Activated CD8-positive, alpha-beta T cell treated with anti-CD3 and anti-CD28 coated beads for 36 hours (primary cell): ENCODE measurements around the gene PLD1. TPM values are rescaled to one million over a fixed set of nuclear protein-coding genes. Genes with fewer than 3 reads are reported as not detected.

Experiments
- ATAC-seq: fragments of 200-7000 bp; cut with Tn5 transposase; one replicate; pipeline ENCODE4 v1.10.0; 2021; ENCODE audit warnings: mild to moderate bottlenecking, moderate library complexity
- CTCF ChIA-PET: fragments of 350-600 bp; sonication (Branson Sonifier 250); formaldehyde crosslinking; loops from one replicate; lab custom pipeline; 2021; ENCODE audit warnings: antibody characterized with exemption; lab: Charles Lee
- POLR2A ChIA-PET: fragments of 350-600 bp; sonication (Branson Sonifier 250); formaldehyde crosslinking; loops from one replicate; lab custom pipeline; 2021; ENCODE audit warnings: antibody characterized with exemption; lab: Charles Lee
- DNase-seq: peaks from one replicate; pipeline ENCODE4 v3.0.0-alpha.2; 2020
- H3K27ac Mint-ChIP-seq: one replicate; pipeline ENCODE4 v1.8.0; 2021; ENCODE audit warnings: mild to moderate bottlenecking, mixed read lengths
- H3K27me3 Mint-ChIP-seq: one replicate; pipeline ENCODE4 v1.8.0; 2021; ENCODE audit warnings: mixed read lengths
- H3K36me3 Mint-ChIP-seq: one replicate; pipeline ENCODE4 v1.8.0; 2021; ENCODE audit warnings: low read depth, mixed read lengths
- H3K4me1 Mint-ChIP-seq: one replicate; pipeline ENCODE4 v1.8.0; 2021; ENCODE audit warnings: low read depth, mixed read lengths
- H3K4me3 Mint-ChIP-seq: one replicate; pipeline ENCODE4 v1.8.0; 2021; ENCODE audit warnings: mild to moderate bottlenecking, moderate library complexity, mixed read lengths
- H3K9me3 Mint-ChIP-seq: one replicate; pipeline ENCODE4 v1.8.0; 2021; ENCODE audit warnings: mixed read lengths
- intact Hi-C: fragments of 100-400 bp; cut with micrococcal nuclease; formaldehyde crosslinking; loops from one replicate; pipeline ENCODE4 v1.10.0; 2022
- total RNA-seq, 2 experiments: library from RNA; stranded (reverse); gene quantifications; one replicate each; pipeline ENCODE4 v1.2.3, GENCODE V29; 2021
- TF ChIP-seq, protein P1 (sequence below): fragments of 200-600 bp; IDR thresholded peaks from one replicate; pipeline ENCODE4 v1.8.0; 2022; ENCODE audit warnings: antibody characterized with exemption, mild to moderate bottlenecking

PLD1 gene
- total RNA-seq, 2 experiments from 2014 or later: 0.86 to 1.2 TPM

DNA sequence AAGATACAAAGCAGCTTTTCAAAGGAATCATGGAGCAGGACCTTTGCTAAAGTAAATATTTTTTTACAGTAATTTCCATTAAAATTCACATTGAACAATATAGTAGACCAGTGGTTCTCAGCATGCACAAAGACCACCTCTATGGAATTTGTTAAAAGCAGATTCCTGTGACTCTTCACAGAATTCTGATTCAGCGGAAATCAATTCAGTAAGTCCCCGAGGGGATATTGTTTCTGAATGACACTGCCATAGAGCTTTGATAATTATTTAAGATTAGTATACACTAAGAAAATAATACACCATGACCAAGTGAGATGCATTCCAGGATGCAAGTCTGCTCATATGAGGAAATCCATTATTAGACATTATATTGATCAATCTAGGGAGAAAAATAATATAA, 188.2 kb downstream of the PLD1 start:
- CTCF ChIA-PET: no interaction called here
- TF ChIP-seq, protein P1, sequence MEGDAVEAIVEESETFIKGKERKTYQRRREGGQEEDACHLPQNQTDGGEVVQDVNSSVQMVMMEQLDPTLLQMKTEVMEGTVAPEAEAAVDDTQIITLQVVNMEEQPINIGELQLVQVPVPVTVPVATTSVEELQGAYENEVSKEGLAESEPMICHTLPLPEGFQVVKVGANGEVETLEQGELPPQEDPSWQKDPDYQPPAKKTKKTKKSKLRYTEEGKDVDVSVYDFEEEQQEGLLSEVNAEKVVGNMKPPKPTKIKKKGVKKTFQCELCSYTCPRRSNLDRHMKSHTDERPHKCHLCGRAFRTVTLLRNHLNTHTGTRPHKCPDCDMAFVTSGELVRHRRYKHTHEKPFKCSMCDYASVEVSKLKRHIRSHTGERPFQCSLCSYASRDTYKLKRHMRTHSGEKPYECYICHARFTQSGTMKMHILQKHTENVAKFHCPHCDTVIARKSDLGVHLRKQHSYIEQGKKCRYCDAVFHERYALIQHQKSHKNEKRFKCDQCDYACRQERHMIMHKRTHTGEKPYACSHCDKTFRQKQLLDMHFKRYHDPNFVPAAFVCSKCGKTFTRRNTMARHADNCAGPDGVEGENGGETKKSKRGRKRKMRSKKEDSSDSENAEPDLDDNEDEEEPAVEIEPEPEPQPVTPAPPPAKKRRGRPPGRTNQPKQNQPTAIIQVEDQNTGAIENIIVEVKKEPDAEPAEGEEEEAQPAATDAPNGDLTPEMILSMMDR: no peak
- intact Hi-C loops: no loop called here
- H3K4me3 Mint-ChIP-seq: no peak overlapping the region
- H3K9me3 Mint-ChIP-seq: no peaks in the 10 kb centered on the region
- POLR2A ChIA-PET: no interaction called here
- H3K27me3 Mint-ChIP-seq: peaks cover 2% of the 10 kb centered on the region
- H3K36me3 Mint-ChIP-seq: no peaks in the 10 kb centered on the region
- no peak overlapping the region for H3K27ac Mint-ChIP-seq
- H3K4me1 Mint-ChIP-seq: no peaks in the 10 kb centered on the region
- DNase-seq (no peak), ATAC-seq (no peak)

GRCh38 chr3:171620825-171621434, 189.4 kb downstream of the PLD1 start:
- no peak for DNase-seq
- H3K4me3 Mint-ChIP-seq: no peak overlapping the region
- H3K27ac Mint-ChIP-seq: no peak overlapping the region
- POLR2A ChIA-PET: no interaction called here
- H3K27me3 Mint-ChIP-seq: peaks cover 7% of the 10 kb centered on the region
- ATAC-seq: no peak
- CTCF ChIA-PET: interaction anchor here (0.5 kb wide), 1 partner anchor 212 kb away, joined by 4 read pairs; no protein-coding TSS in a partner anchor
- H3K4me1 Mint-ChIP-seq: no peaks in the 10 kb centered on the region
- no peaks in the 10 kb centered on the region for H3K9me3 Mint-ChIP-seq
- intact Hi-C loops: no loop called here
- no peaks in the 10 kb centered on the region for H3K36me3 Mint-ChIP-seq
- TF ChIP-seq, protein P1: no peak

DNA sequence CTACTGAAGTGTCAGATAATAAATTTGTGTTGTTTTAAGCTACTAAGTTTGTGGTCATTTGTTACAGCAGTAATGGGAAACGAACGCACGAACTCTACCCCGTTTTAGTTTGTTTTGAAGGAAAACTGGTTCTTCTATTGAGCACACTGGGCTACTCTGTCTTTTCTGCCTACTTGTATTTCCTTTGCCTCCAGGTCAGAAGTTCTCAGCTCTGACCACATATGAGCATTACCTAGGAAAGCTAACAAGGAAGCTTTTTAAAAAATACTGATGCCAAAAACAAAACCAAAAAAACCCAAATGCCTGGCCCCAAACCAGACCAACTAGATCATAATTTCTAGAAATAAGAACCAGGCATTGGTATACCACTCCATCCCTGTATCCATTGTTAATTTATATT, 193.5 kb downstream of the PLD1 start:
- no peak overlapping the region for H3K27ac Mint-ChIP-seq
- CTCF ChIA-PET: interaction anchor here (0.8 to 1.4 kb wide), 3 partner anchors 20 to 726 kb away, joined by 3 read pairs; no protein-coding TSS in a partner anchor

DNA sequence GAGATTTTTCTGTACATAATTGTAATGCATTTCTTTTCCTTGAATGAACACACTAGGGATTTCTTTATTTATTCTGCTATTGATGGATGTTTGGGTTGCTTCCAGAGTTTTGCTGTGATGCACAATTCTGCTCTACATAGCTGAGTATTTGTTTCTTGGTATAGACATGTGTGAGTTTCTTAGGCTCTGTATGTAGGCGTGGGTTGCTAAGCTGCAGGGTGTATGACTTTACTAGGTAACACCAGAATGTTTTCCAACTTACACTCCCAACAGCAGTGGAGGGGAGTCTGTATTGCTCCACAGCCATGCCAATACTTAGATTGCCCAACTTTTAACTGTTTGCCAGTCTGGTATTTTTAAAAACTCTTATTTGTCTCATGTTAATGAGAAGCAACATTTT, 194.6 kb downstream of the PLD1 start:
- TF ChIP-seq, protein P1: no peak
- Mint-ChIP-seq H3K4me1 (no peaks in the 10 kb centered on the region), H3K36me3 (no peaks in the 10 kb centered on the region), H3K27ac (no peak overlapping the region), H3K4me3 (no peak overlapping the region), H3K27me3 (peaks cover 5% of the 10 kb centered on the region), H3K9me3 (no peaks in the 10 kb centered on the region)
- intact Hi-C loops: no loop called here
- ATAC-seq (no peak), DNase-seq (no peak)
- POLR2A ChIA-PET: no interaction called here
- CTCF ChIA-PET: interaction anchor here (4.6 kb wide), 1 partner anchor 157 kb away, joined by 23 read pairs; no protein-coding TSS in a partner anchor

More for the DNA sequence above, 193.5 kb downstream of the PLD1 start:
- Mint-ChIP-seq H3K4me3 (no peak overlapping the region), H3K27me3 (peaks cover 7% of the 10 kb centered on the region), H3K4me1 (no peaks in the 10 kb centered on the region), H3K36me3 (no peaks in the 10 kb centered on the region), H3K9me3 (no peaks in the 10 kb centered on the region)
- DNase-seq (no peak), ATAC-seq (no peak)
- POLR2A ChIA-PET: interaction anchor here (0.8 kb wide), 1 partner anchor 551 kb away, joined by 3 read pairs; no protein-coding TSS in a partner anchor
- TF ChIP-seq, protein P1: no peak
- intact Hi-C loops: no loop called here

- ChIA-PET CTCF (interaction anchor here (1.2 to 4.6 kb wide), 5 partner anchors 11 to 157 kb away, joined by 3 to 23 read pairs (median 3); no protein-coding TSS in a partner anchor), POLR2A (no interaction called here)
- Mint-ChIP-seq H3K36me3 (no peaks in the 10 kb centered on the region), H3K4me3 (no peak overlapping the region), H3K27me3 (peaks cover 5% of the 10 kb centered on the region), H3K27ac (no peak overlapping the region), H3K4me1 (no peaks in the 10 kb centered on the region), H3K9me3 (no peaks in the 10 kb centered on the region)
- TF ChIP-seq, protein P1: no peak
- no peak for DNase-seq
- no peak for ATAC-seq
- intact Hi-C loops: no loop called here
These were observed 195.0 kb downstream of the PLD1 start for GRCh38 chr3:171615281-171615680.
